ENCODE measurements around the gene P2RY11. TPM values are rescaled to one million over a fixed set of nuclear protein-coding genes. Genes with fewer than 3 reads are reported as not detected.

The P2RY11 gene
- total RNA-seq, 1 experiment from 2014 or later, result 43.8 TPM

DNA sequence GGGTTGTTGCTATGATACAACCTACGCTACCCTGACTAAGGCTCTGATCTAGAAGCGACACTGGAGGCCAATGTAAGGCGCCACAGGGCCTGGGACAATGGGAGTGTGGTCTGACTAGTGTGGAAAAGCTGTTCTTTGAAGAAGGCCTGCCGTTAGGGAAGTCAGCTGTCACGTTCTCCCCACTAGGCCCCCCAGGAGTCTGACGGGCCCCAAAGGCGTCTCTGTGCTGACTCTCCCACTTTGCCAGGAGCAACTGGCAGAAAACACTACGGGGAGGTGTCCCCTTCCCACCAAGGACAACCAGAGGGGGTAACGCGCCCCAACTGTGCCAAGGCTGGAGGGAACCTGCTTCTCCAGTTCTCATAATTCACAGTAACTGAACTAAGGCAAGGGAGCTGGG, 33.5 kb downstream of the P2RY11 start (continued):
- TF ChIP-seq, protein P1, sequence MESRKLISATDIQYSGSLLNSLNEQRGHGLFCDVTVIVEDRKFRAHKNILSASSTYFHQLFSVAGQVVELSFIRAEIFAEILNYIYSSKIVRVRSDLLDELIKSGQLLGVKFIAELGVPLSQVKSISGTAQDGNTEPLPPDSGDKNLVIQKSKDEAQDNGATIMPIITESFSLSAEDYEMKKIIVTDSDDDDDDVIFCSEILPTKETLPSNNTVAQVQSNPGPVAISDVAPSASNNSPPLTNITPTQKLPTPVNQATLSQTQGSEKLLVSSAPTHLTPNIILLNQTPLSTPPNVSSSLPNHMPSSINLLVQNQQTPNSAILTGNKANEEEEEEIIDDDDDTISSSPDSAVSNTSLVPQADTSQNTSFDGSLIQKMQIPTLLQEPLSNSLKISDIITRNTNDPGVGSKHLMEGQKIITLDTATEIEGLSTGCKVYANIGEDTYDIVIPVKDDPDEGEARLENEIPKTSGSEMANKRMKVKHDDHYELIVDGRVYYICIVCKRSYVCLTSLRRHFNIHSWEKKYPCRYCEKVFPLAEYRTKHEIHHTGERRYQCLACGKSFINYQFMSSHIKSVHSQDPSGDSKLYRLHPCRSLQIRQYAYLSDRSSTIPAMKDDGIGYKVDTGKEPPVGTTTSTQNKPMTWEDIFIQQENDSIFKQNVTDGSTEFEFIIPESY (IDR thresholded peaks at IDR 0.05; ENCODE audit: extremely low read depth, insufficient replicate concordance, low read length), result no peak
- TF ChIP-seq FOSL1 (IDR thresholded peaks at IDR 0.05; ENCODE audit: low read depth) (no peak), TCF7L2 (IDR thresholded peaks at IDR 0.05; ENCODE audit: borderline replicate concordance, extremely low read depth, insufficient read depth, insufficient read length) (no peak), ZFX (IDR thresholded peaks at IDR 0.05) (no peak), EZH2 (IDR thresholded peaks at IDR 0.05) (no peak), SP1 (IDR thresholded peaks at IDR 0.05; ENCODE audit: low read depth) (no peak)

DNA sequence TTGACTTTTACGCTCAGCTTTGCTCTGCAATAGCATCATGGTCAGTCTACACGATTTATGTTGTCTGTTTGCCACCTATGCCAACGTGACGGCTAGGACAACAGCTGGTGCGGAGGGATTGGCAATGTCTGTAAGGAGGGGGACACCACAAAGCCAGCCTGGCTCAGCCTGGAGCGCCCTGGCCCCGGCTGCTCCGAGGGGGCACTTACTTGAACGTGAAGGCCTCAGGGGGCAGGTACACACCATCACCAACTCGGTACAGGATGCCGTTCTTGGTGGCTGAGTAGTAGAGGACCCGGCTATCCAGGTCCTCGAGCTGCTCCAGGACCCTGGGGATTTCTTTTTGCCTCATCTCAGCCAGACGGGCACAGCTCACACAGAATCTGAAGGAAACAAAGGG, 34.6 kb downstream of the P2RY11 start:
- Histone ChIP-seq H3K9me2 (ENCODE audit: insufficient read depth) (no peaks in the 10 kb centered on the region), H3K27me3 (ENCODE audit: insufficient read depth, low read length) (no peaks in the 10 kb centered on the region), H3K79me2 (ENCODE audit: insufficient read depth, low read length) (peaks cover 16% of the 10 kb centered on the region; the same call in 1 of the 2 replicates), H3K4me1 (ENCODE audit: control insufficient read depth in 1 of 2, insufficient read depth in 2 of 2, low read length in 2 of 2) (no peaks in the 10 kb centered on the region), H3K4me3 (replicated peaks in 1 of 2; ENCODE audit: low read depth in 1 of 2, low read length in 2 of 2) (no peak overlapping the region), H3K9ac (ENCODE audit: low read length) (no peak overlapping the region), H4K20me1 (ENCODE audit: insufficient read depth) (no peaks in the 10 kb centered on the region), H2AFZ (ENCODE audit: low read depth, low read length, poor library complexity, severe bottlenecking) (no peak overlapping the region), H3K9me3 (ENCODE audit: control insufficient read depth in 1 of 2, insufficient read depth in 1 of 2, low read depth in 1 of 2, low read length in 2 of 2) (no peaks in the 10 kb centered on the region), H3K36me3 (ENCODE audit: control insufficient read depth in 1 of 2, insufficient read depth in 2 of 2, low read length in 2 of 2) (peaks cover 63 to 77% of the 10 kb centered on the region in 2 experiments), H3K4me2 (ENCODE audit: low read length) (no peak overlapping the region), H3K27ac (ENCODE audit: low read depth, low read length) (no peak overlapping the region)
- RAD21 ChIA-PET (ENCODE audit: low non-redundant PET in 1 of 2, low total read pairs in 2 of 2, uncharacterized antibody in 2 of 2, unreplicated experiment in 2 of 2), result no interaction called here
- no TSS peak for BruUV-seq (replicated peaks)
- POLR2A ChIA-PET, result no interaction called here
- no peak for TF ChIP-seq CEBPB (IDR thresholded peaks at IDR 0.05; ENCODE audit: low read depth)
- no peak for TF ChIP-seq ZNF274 (IDR thresholded peaks at IDR 0.05; ENCODE audit: low read depth, low read length)
- no peak for TF ChIP-seq SRF (IDR thresholded peaks at IDR 0.05; ENCODE audit: low read depth)
- TF ChIP-seq FOSL1 (IDR thresholded peaks at IDR 0.05; ENCODE audit: low read depth), result no peak
- no peak for TF ChIP-seq POLR2A (IDR thresholded peaks at IDR 0.05; ENCODE audit: borderline replicate concordance, extremely low read depth, insufficient read depth, insufficient read length)
- TF ChIP-seq SIN3A (IDR thresholded peaks at IDR 0.05; ENCODE audit: low read depth), result no peak
- TF ChIP-seq ELF1 (IDR thresholded peaks at IDR 0.05; ENCODE audit: borderline replicate concordance, low read depth), result no peak
- no peak for TF ChIP-seq POLR2AphosphoS5 (IDR thresholded peaks at IDR 0.05; ENCODE audit: low read depth, low read length)
- intact Hi-C loops (cut with micrococcal nuclease), result no loop called here
- ATAC-seq (no peak), DNase-seq (ENCODE audit: low read depth, low spot score) (no peak)
- CTCF ChIA-PET, result no interaction called here
